AG04449 (cell line): ENCODE data around the gene PADI3.

Experiments used
- CTCF ChIA-PET: fragments of 350-600 bp; formaldehyde crosslinking; extraction: SDS; loops from one replicate; lab custom pipeline; 2021; ENCODE audit warnings: antibody characterized with exemption; lab: Yijun Ruan, JAX
- POLR2A ChIA-PET: fragments of 400-600, 350-600 bp; formaldehyde crosslinking; extraction: SDS; loops from one replicate; lab custom pipeline; 2020; ENCODE audit warnings: antibody characterized with exemption, inconsistent platforms; lab: Yijun Ruan, JAX
- DNase-seq: peaks from one replicate; pipeline ENCODE4 v3.0.0-alpha.2; 2010; ENCODE audit warnings: low read depth, low spot score
- H3K4me3 ChIP-seq: 2 replicates; pipeline ENCODE4 v1.5.1; 2011; ENCODE audit warnings: low read depth, mild to moderate bottlenecking, control low read depth, low read length
- CTCF ChIP-seq: IDR thresholded peaks from one replicate; pipeline ENCODE4 v1.5.1; 2011; ENCODE audit warnings: mild to moderate bottlenecking, moderate library complexity, low read length, control low read depth, inconsistent platforms; ENCODE audit not compliant: insufficient read depth; ENCODE audit errors: missing control alignments

PADI3 gene

GRCh38 chr1:17330856-17331255 lies 82.0 kb downstream of the PADI3 start:
- TF ChIP-seq CTCF, result no peak
- no peak overlapping the region for H3K4me3 ChIP-seq
- no peak for DNase-seq
- CTCF ChIA-PET, result no interaction called here
- POLR2A ChIA-PET, result interaction anchor here (0.5 kb wide), 1 partner anchor 427 kb away, joined by 4 read pairs; no protein-coding TSS in a partner anchor

GRCh38 chr1:17333081-17333480 lies 84.2 kb downstream of the PADI3 start:
- TF ChIP-seq CTCF, result no peak
- POLR2A ChIA-PET, result no interaction called here
- H3K4me3 ChIP-seq, result no peak overlapping the region
- no peak for DNase-seq
- CTCF ChIA-PET, result interaction anchor here (0.8 to 9.1 kb wide), 4 partner anchors 80 to 271 kb away, joined by 3 to 136 read pairs (median 42); no protein-coding TSS in a partner anchor
